Endothelial cell of umbilical vein (primary cell): ENCODE data around the gene PSMC4. TPM values are rescaled to one million over a fixed set of nuclear protein-coding genes. Genes with fewer than 3 reads are reported as not detected.

Source experiments
- BruUV-seq: library from RNA; stranded (reverse); fragments of 400-500 nt; replicated peaks from 2 replicates; lab custom pipeline; 2021; lab: Mats Ljungman, UMichigan
- CTCF ChIA-PET: fragments of 300-600, 350-600 bp; sonication (Branson Sonifier 250); formaldehyde crosslinking; loops from one replicate; lab custom pipeline; 2021; ENCODE audit warnings: antibody characterized with exemption, inconsistent platforms; lab: Charles Lee
- POLR2A ChIA-PET: fragments of 300-600, 350-600 bp; sonication (Branson Sonifier 250); formaldehyde crosslinking; loops from one replicate; lab custom pipeline; 2021; ENCODE audit warnings: antibody characterized with exemption, inconsistent platforms; lab: Charles Lee
- DNase-seq: peaks from one replicate; pipeline ENCODE4 v3.0.0-alpha.2; 2011; ENCODE audit warnings: low read depth, low spot score
- FAIRE-seq: peaks from 2 replicates; lab custom pipeline; 2011; peaks lifted over from hg19 to GRCh38; lab: Jason Lieb, UNC
- H2AFZ ChIP-seq: 2 replicates; pipeline ENCODE4 v1.6.0; 2012; ENCODE audit warnings: low read depth, low read length, control low read depth, inconsistent platforms
- H3K27ac ChIP-seq: 2 replicates; pipeline ENCODE4 v1.5.1; 2011; ENCODE audit warnings: low read depth, mild to moderate bottlenecking, control low read depth, low read length, moderate library complexity; ENCODE audit not compliant: insufficient read depth
- H3K27me3 ChIP-seq, 2 experiments: 2 replicates each; pipeline versions ENCODE4 v1.6.0 to v1.6.1; 2011; ENCODE audit warnings: low read length in 2 of 2, mixed read lengths in 1 of 2; ENCODE audit not compliant: control insufficient read depth in 2 of 2, insufficient read depth in 2 of 2
- H3K36me3 ChIP-seq, 2 experiments: 2 replicates in 1 of 2; 3 replicates in 1 of 2; pipeline ENCODE4 v1.5.1; 2011; ENCODE audit warnings: low read length in 2 of 2, mild to moderate bottlenecking in 1 of 2, moderate library complexity in 1 of 2; ENCODE audit not compliant: control insufficient read depth in 2 of 2, insufficient read depth in 2 of 2; ENCODE audit errors: extremely low read depth in 1 of 2
- H3K4me1 ChIP-seq: 3 replicates; pipeline ENCODE4 v1.5.1; 2011; ENCODE audit warnings: mild to moderate bottlenecking, low read length; ENCODE audit not compliant: control insufficient read depth, insufficient read depth; ENCODE audit errors: extremely low read depth
- H3K4me2 ChIP-seq: 2 replicates; pipeline ENCODE4 v1.6.1; 2011; ENCODE audit warnings: low read length, control low read depth, mixed read lengths; ENCODE audit not compliant: insufficient read depth
- H3K4me3 ChIP-seq, 3 experiments: fragments of 200-600 bp in 1 of 3; sonication (generic), shearing (Covaris generic) in 1 of 3; replicated peaks in 1 of 3; 2 replicates each; pipeline ENCODE4 v1.5.1; 2011 to 2016; ENCODE audit warnings: control low read depth in 3 of 3, low read length in 3 of 3, mild to moderate bottlenecking in 2 of 3, inconsistent platforms in 1 of 3, low read depth in 1 of 3, moderate library complexity in 1 of 3; ENCODE audit not compliant: insufficient read depth in 1 of 3
- H3K79me2 ChIP-seq: 2 replicates; pipeline ENCODE4 v1.6.0; 2012; ENCODE audit warnings: low read length, inconsistent platforms; ENCODE audit not compliant: control insufficient read depth, insufficient read depth
- H3K9ac ChIP-seq: replicated peaks from 2 replicates; pipeline ENCODE3; 2011; ENCODE audit warnings: low read length, control low read depth; ENCODE audit not compliant: insufficient read depth; ENCODE audit errors: extremely low read depth
- H3K9me1 ChIP-seq: replicated peaks from 3 replicates; pipeline ENCODE4 v1.6.0; 2011; ENCODE audit warnings: mild to moderate bottlenecking, low read length; ENCODE audit not compliant: control insufficient read depth, insufficient read depth; ENCODE audit errors: extremely low read depth
- H3K9me3 ChIP-seq: replicated peaks from 2 replicates; pipeline ENCODE4 v1.5.1; 2012; ENCODE audit warnings: low read length, inconsistent platforms; ENCODE audit not compliant: control insufficient read depth, insufficient read depth
- H4K20me1 ChIP-seq: replicated peaks from 2 replicates; pipeline ENCODE3; 2011; ENCODE audit warnings: mild to moderate bottlenecking, low read length; ENCODE audit not compliant: control insufficient read depth, insufficient read depth; ENCODE audit errors: extremely low read depth
- CTCF ChIP-seq, 2 donors: IDR thresholded peaks; 1 replicate in 1 of 2; 2 replicates in 1 of 2; pipeline ENCODE4 v1.5.1; 2011; ENCODE audit warnings: low read length in 2 of 2, mild to moderate bottlenecking in 2 of 2, moderate library complexity in 2 of 2, control low read depth in 1 of 2, inconsistent platforms in 1 of 2, low read depth in 1 of 2; ENCODE audit not compliant: insufficient read depth in 1 of 2; ENCODE audit errors: extremely low read depth in 1 of 2
- EZH2 ChIP-seq: IDR thresholded peaks from 2 replicates; pipeline ENCODE4 v1.6.1; 2012; ENCODE audit warnings: borderline replicate concordance, low read depth, mild to moderate bottlenecking, moderate library complexity, low read length, inconsistent platforms; ENCODE audit not compliant: severe bottlenecking
- FOS ChIP-seq: IDR thresholded peaks from 2 replicates; pipeline ENCODE4 v1.6.1; 2011; ENCODE audit warnings: mild to moderate bottlenecking, low read length, moderate library complexity, borderline replicate concordance; ENCODE audit not compliant: insufficient read depth
- GATA2 ChIP-seq: IDR thresholded peaks from 2 replicates; pipeline ENCODE4 v1.7.0; 2011; ENCODE audit warnings: low read depth, mild to moderate bottlenecking, moderate library complexity, mixed read lengths, low read length; ENCODE audit not compliant: insufficient read length, insufficient read depth
- JUN ChIP-seq: IDR thresholded peaks from 2 replicates; pipeline ENCODE4 v1.6.1; 2011; ENCODE audit warnings: borderline replicate concordance, low read depth; ENCODE audit not compliant: insufficient read length, insufficient read depth
- MAX ChIP-seq: IDR thresholded peaks from 2 replicates; pipeline ENCODE4 v1.6.1; 2011; ENCODE audit not compliant: insufficient read depth, insufficient read length
- MYC ChIP-seq: IDR thresholded peaks from one replicate; pipeline ENCODE4 v1.6.1; 2011; ENCODE audit warnings: mild to moderate bottlenecking, low read depth, low read length
- POLR2A ChIP-seq: IDR thresholded peaks from 2 replicates; pipeline ENCODE4 v1.6.1; 2012; ENCODE audit warnings: low read depth, mild to moderate bottlenecking, control low read depth, low read length
- POLR2AphosphoS5 ChIP-seq: IDR thresholded peaks from 2 replicates; pipeline ENCODE4 v1.6.1; 2012; ENCODE audit warnings: low read depth, mild to moderate bottlenecking, control low read depth, low read length, moderate library complexity; ENCODE audit not compliant: insufficient read depth
- dilution Hi-C: fragments of 300-500 bp; cut with MboI; formaldehyde crosslinking; loops from one replicate; pipeline ENCODE4 v1.15.0; 2019; ENCODE audit warnings: low sequenced_read_pairs; ENCODE audit not compliant: extremely low pct_ligation_motif_present
- intact Hi-C: fragments of 100-400 bp; cut with micrococcal nuclease; formaldehyde crosslinking; loops from one replicate; pipeline ENCODE4 v1.10.0; 2022
- polyA plus RNA-seq, 4 experiments: library from polyadenylated mRNA; depleted of rRNA in 3 of 4; stranded (reverse) in 3 of 4; unstranded in 1 of 4; fragments of >200 nt; gene quantifications; 2 replicates each; pipeline versions ENCODE4 v1.2.1 to v1.2.3, GENCODE V29; 2011 to 2012; ENCODE audit warnings: missing spikeins in 1 of 4
- total RNA-seq: library from RNA; stranded (reverse); gene quantifications from 2 replicates; pipeline ENCODE4 v1.2.3, GENCODE V29; 2021

PSMC4 gene
- total and polyA plus RNA-seq, 2 donors (not counting 3 experiments of a cell fraction or from before 2014, with no cell fraction given), result 110 to 114 TPM

- dilution Hi-C loops (no loop called here), intact Hi-C loops (no loop called here)
- ChIA-PET CTCF (interaction anchor here (1.5 kb wide), 1 partner anchor 31 kb away, joined by 5 read pairs; the partner anchor contains the start of gene PSMC4), POLR2A (no interaction called here)
- TF ChIP-seq JUN, result no peak
- TF ChIP-seq MAX, result no peak
- TF ChIP-seq POLR2AphosphoS5, result no peak
- no peak for TF ChIP-seq POLR2A
- no peak for TF ChIP-seq CTCF (IDR thresholded peaks at IDR 0.05; ENCODE audit: extremely low read depth in 1 of 2, insufficient read depth in 1 of 2, low read depth in 1 of 2, low read length in 2 of 2)
- TF ChIP-seq FOS, result no peak
- TF ChIP-seq MYC, result no peak
- no peak for TF ChIP-seq GATA2
- TF ChIP-seq EZH2, result no peak
- no TSS peak for BruUV-seq
- Histone ChIP-seq H3K27ac (no peak overlapping the region), H2AFZ (no peak overlapping the region), H3K9ac (no peak overlapping the region), H4K20me1 (no peaks in the 10 kb centered on the region), H3K27me3 (peaks cover 2 to 5% of the 10 kb centered on the region in 2 experiments), H3K79me2 (no peaks in the 10 kb centered on the region), H3K4me2 (no peak overlapping the region), H3K9me1 (no peaks in the 10 kb centered on the region), H3K4me3 (no peak overlapping the region), H3K36me3 (no peaks in the 10 kb centered on the region), H3K4me1 (peaks cover 12% of the 10 kb centered on the region), H3K9me3 (no peaks in the 10 kb centered on the region)
- DNase-seq (no peak), FAIRE-seq (no peak)
Observed at GRCh38 chr19:39939556-39939955, 31.4 kb upstream of the PSMC4 start.
